Endothelial cell of umbilical vein (primary cell): ENCODE results near the gene PALMD. TPM values are rescaled to one million over a fixed set of nuclear protein-coding genes. Genes with fewer than 3 reads are reported as not detected.

Experiments used
- BruUV-seq: library from RNA; stranded (reverse); fragments of 400-500 nt; replicated peaks from 2 replicates; lab custom pipeline; 2021; lab: Mats Ljungman, UMichigan
- CTCF ChIA-PET: fragments of 300-600, 350-600 bp; sonication (Branson Sonifier 250); formaldehyde crosslinking; loops from one replicate; lab custom pipeline; 2021; ENCODE audit warnings: antibody characterized with exemption, inconsistent platforms; lab: Charles Lee
- POLR2A ChIA-PET: fragments of 300-600, 350-600 bp; sonication (Branson Sonifier 250); formaldehyde crosslinking; loops from one replicate; lab custom pipeline; 2021; ENCODE audit warnings: antibody characterized with exemption, inconsistent platforms; lab: Charles Lee
- DNase-seq: peaks from one replicate; pipeline ENCODE4 v3.0.0-alpha.2; 2011; ENCODE audit warnings: low read depth, low spot score
- FAIRE-seq: peaks from 2 replicates; lab custom pipeline; 2011; peaks lifted over from hg19 to GRCh38; lab: Jason Lieb, UNC
- H2AFZ ChIP-seq: 2 replicates; pipeline ENCODE4 v1.6.0; 2012; ENCODE audit warnings: low read depth, low read length, control low read depth, inconsistent platforms
- H3K27ac ChIP-seq: 2 replicates; pipeline ENCODE4 v1.5.1; 2011; ENCODE audit warnings: low read depth, mild to moderate bottlenecking, control low read depth, low read length, moderate library complexity; ENCODE audit not compliant: insufficient read depth
- H3K27me3 ChIP-seq, 2 experiments: 2 replicates each; pipeline versions ENCODE4 v1.6.0 to v1.6.1; 2011; ENCODE audit warnings: low read length in 2 of 2, mixed read lengths in 1 of 2; ENCODE audit not compliant: control insufficient read depth in 2 of 2, insufficient read depth in 2 of 2
- H3K36me3 ChIP-seq, 2 experiments: 2 replicates in 1 of 2; 3 replicates in 1 of 2; pipeline ENCODE4 v1.5.1; 2011; ENCODE audit warnings: low read length in 2 of 2, mild to moderate bottlenecking in 1 of 2, moderate library complexity in 1 of 2; ENCODE audit not compliant: control insufficient read depth in 2 of 2, insufficient read depth in 2 of 2; ENCODE audit errors: extremely low read depth in 1 of 2
- H3K4me1 ChIP-seq: 3 replicates; pipeline ENCODE4 v1.5.1; 2011; ENCODE audit warnings: mild to moderate bottlenecking, low read length; ENCODE audit not compliant: control insufficient read depth, insufficient read depth; ENCODE audit errors: extremely low read depth
- H3K4me2 ChIP-seq: 2 replicates; pipeline ENCODE4 v1.6.1; 2011; ENCODE audit warnings: low read length, control low read depth, mixed read lengths; ENCODE audit not compliant: insufficient read depth
- H3K4me3 ChIP-seq, 3 experiments: fragments of 200-600 bp in 1 of 3; sonication (generic), shearing (Covaris generic) in 1 of 3; replicated peaks in 1 of 3; 2 replicates each; pipeline ENCODE4 v1.5.1; 2011 to 2016; ENCODE audit warnings: control low read depth in 3 of 3, low read length in 3 of 3, mild to moderate bottlenecking in 2 of 3, inconsistent platforms in 1 of 3, low read depth in 1 of 3, moderate library complexity in 1 of 3; ENCODE audit not compliant: insufficient read depth in 1 of 3
- H3K79me2 ChIP-seq: 2 replicates; pipeline ENCODE4 v1.6.0; 2012; ENCODE audit warnings: low read length, inconsistent platforms; ENCODE audit not compliant: control insufficient read depth, insufficient read depth
- H3K9ac ChIP-seq: replicated peaks from 2 replicates; pipeline ENCODE3; 2011; ENCODE audit warnings: low read length, control low read depth; ENCODE audit not compliant: insufficient read depth; ENCODE audit errors: extremely low read depth
- H3K9me1 ChIP-seq: replicated peaks from 3 replicates; pipeline ENCODE4 v1.6.0; 2011; ENCODE audit warnings: mild to moderate bottlenecking, low read length; ENCODE audit not compliant: control insufficient read depth, insufficient read depth; ENCODE audit errors: extremely low read depth
- H3K9me3 ChIP-seq: replicated peaks from 2 replicates; pipeline ENCODE4 v1.5.1; 2012; ENCODE audit warnings: low read length, inconsistent platforms; ENCODE audit not compliant: control insufficient read depth, insufficient read depth
- H4K20me1 ChIP-seq: replicated peaks from 2 replicates; pipeline ENCODE3; 2011; ENCODE audit warnings: mild to moderate bottlenecking, low read length; ENCODE audit not compliant: control insufficient read depth, insufficient read depth; ENCODE audit errors: extremely low read depth
- CTCF ChIP-seq, 2 donors: IDR thresholded peaks; 1 replicate in 1 of 2; 2 replicates in 1 of 2; pipeline ENCODE4 v1.5.1; 2011; ENCODE audit warnings: low read length in 2 of 2, mild to moderate bottlenecking in 2 of 2, moderate library complexity in 2 of 2, control low read depth in 1 of 2, inconsistent platforms in 1 of 2, low read depth in 1 of 2; ENCODE audit not compliant: insufficient read depth in 1 of 2; ENCODE audit errors: extremely low read depth in 1 of 2
- EZH2 ChIP-seq: IDR thresholded peaks from 2 replicates; pipeline ENCODE4 v1.6.1; 2012; ENCODE audit warnings: borderline replicate concordance, low read depth, mild to moderate bottlenecking, moderate library complexity, low read length, inconsistent platforms; ENCODE audit not compliant: severe bottlenecking
- FOS ChIP-seq: IDR thresholded peaks from 2 replicates; pipeline ENCODE4 v1.6.1; 2011; ENCODE audit warnings: mild to moderate bottlenecking, low read length, moderate library complexity, borderline replicate concordance; ENCODE audit not compliant: insufficient read depth
- GATA2 ChIP-seq: IDR thresholded peaks from 2 replicates; pipeline ENCODE4 v1.7.0; 2011; ENCODE audit warnings: low read depth, mild to moderate bottlenecking, moderate library complexity, mixed read lengths, low read length; ENCODE audit not compliant: insufficient read length, insufficient read depth
- JUN ChIP-seq: IDR thresholded peaks from 2 replicates; pipeline ENCODE4 v1.6.1; 2011; ENCODE audit warnings: borderline replicate concordance, low read depth; ENCODE audit not compliant: insufficient read length, insufficient read depth
- MAX ChIP-seq: IDR thresholded peaks from 2 replicates; pipeline ENCODE4 v1.6.1; 2011; ENCODE audit not compliant: insufficient read depth, insufficient read length
- MYC ChIP-seq: IDR thresholded peaks from one replicate; pipeline ENCODE4 v1.6.1; 2011; ENCODE audit warnings: mild to moderate bottlenecking, low read depth, low read length
- POLR2A ChIP-seq: IDR thresholded peaks from 2 replicates; pipeline ENCODE4 v1.6.1; 2012; ENCODE audit warnings: low read depth, mild to moderate bottlenecking, control low read depth, low read length
- POLR2AphosphoS5 ChIP-seq: IDR thresholded peaks from 2 replicates; pipeline ENCODE4 v1.6.1; 2012; ENCODE audit warnings: low read depth, mild to moderate bottlenecking, control low read depth, low read length, moderate library complexity; ENCODE audit not compliant: insufficient read depth
- dilution Hi-C: fragments of 300-500 bp; cut with MboI; formaldehyde crosslinking; loops from one replicate; pipeline ENCODE4 v1.15.0; 2019; ENCODE audit warnings: low sequenced_read_pairs; ENCODE audit not compliant: extremely low pct_ligation_motif_present
- intact Hi-C: fragments of 100-400 bp; cut with micrococcal nuclease; formaldehyde crosslinking; loops from one replicate; pipeline ENCODE4 v1.10.0; 2022
- polyA plus RNA-seq, 4 experiments: library from polyadenylated mRNA; depleted of rRNA in 3 of 4; stranded (reverse) in 3 of 4; unstranded in 1 of 4; fragments of >200 nt; gene quantifications; 2 replicates each; pipeline versions ENCODE4 v1.2.1 to v1.2.3, GENCODE V29; 2011 to 2012; ENCODE audit warnings: missing spikeins in 1 of 4
- total RNA-seq: library from RNA; stranded (reverse); gene quantifications from 2 replicates; pipeline ENCODE4 v1.2.3, GENCODE V29; 2021

The PALMD gene
- total and polyA plus RNA-seq, 2 donors (not counting 3 experiments of a cell fraction or from before 2014, with no cell fraction given) = 52.6 to 137 TPM

- no peak for TF ChIP-seq CTCF (IDR thresholded peaks at IDR 0.05; ENCODE audit: extremely low read depth in 1 of 2, insufficient read depth in 1 of 2, low read depth in 1 of 2, low read length in 2 of 2)
- no peak for TF ChIP-seq FOS
- TF ChIP-seq MAX = no peak
- TF ChIP-seq POLR2A = no peak
- TF ChIP-seq GATA2 = no peak
- no peak for TF ChIP-seq POLR2AphosphoS5
- no peak for TF ChIP-seq EZH2
- TF ChIP-seq MYC = no peak
- TF ChIP-seq JUN = no peak
- POLR2A ChIA-PET = interaction anchor here (0.7 kb wide), 1 partner anchor 10 kb away, joined by 3 read pairs; the partner anchor contains the start of gene PALMD
- Histone ChIP-seq H3K4me2 (peak overlapping the region; percentile 41), H3K79me2 (peaks cover 84% of the 10 kb centered on the region), H3K27me3 (no peaks in the 10 kb centered on the region), H4K20me1 (no peaks in the 10 kb centered on the region), H3K27ac (peak overlapping the region; percentile 94), H3K9ac (no peak overlapping the region), H2AFZ (no peak overlapping the region), H3K36me3 (peaks cover 0 to 9% of the 10 kb centered on the region in 2 experiments), H3K9me1 (no peaks in the 10 kb centered on the region), H3K9me3 (no peaks in the 10 kb centered on the region), H3K4me3 (no peak overlapping the region), H3K4me1 (peaks cover 92% of the 10 kb centered on the region)
- intact Hi-C loops (loop anchor here (10.0 kb wide), 1 partner anchor 379 kb away; a partner anchor contains a TSS), dilution Hi-C loops (no loop called here)
- FAIRE-seq (peak; percentile 21), DNase-seq (no peak)
- BruUV-seq = no TSS peak
- CTCF ChIA-PET = interaction anchor here (1.0 to 1.9 kb wide), 4 partner anchors 9 to 128 kb away, joined by 3 to 9 read pairs (median 4); partner anchors contain the start of gene PALMD
Measured at GRCh38 chr1:99655376-99655775, 9.5 kb downstream of the PALMD start.
